GM20000 (cell line): ENCODE results near the gene MIP.
"Not testable (repeated sequence)": the region's sequence is repeated elsewhere in the genome, so short reads cannot be mapped to it uniquely, and the experiment has no call there.

Experiments used
- DNase-seq: peaks from one replicate; pipeline ENCODE4 v3.0.0; 2012; ENCODE audit warnings: low spot score
- CTCF ChIP-seq: IDR thresholded peaks from 2 replicates; pipeline ENCODE4 v1.5.1; 2012; ENCODE audit warnings: mild to moderate bottlenecking, control low read depth; ENCODE audit errors: extremely low read depth, missing control alignments

MIP gene

GRCh38 chr12:56413392-56413791, 41.1 kb downstream of the MIP start:
- TF ChIP-seq CTCF: no peak
- DNase-seq: no peak

GRCh38 chr12:56411781-56412639, 42.4 kb downstream of the MIP start:
- no peak for TF ChIP-seq CTCF
- no peak for DNase-seq

GRCh38 chr12:56410768-56411167, 43.7 kb downstream of the MIP start:
- TF ChIP-seq CTCF: no peak
- no peak for DNase-seq

GRCh38 chr12:56408799-56409417, 45.5 kb downstream of the MIP start:
- DNase-seq: no peak
- TF ChIP-seq CTCF: no peak

GRCh38 chr12:56404227-56404626, 50.2 kb downstream of the MIP start:
- DNase-seq: not testable (repeated sequence)

GRCh38 chr12:56401612-56402011, 52.8 kb downstream of the MIP start:
- not testable (repeated sequence) for DNase-seq

- not testable (repeated sequence) for DNase-seq
These were observed 53.3 kb downstream of the MIP start for GRCh38 chr12:56401125-56401524.
